Nephron progenitor cell (in vitro differentiated cells): ENCODE measurements around the gene RITA1.

Experiments used
- DNase-seq: peaks from one replicate; pipeline ENCODE4 v3.0.0; 2021
- H3K27ac Mint-ChIP-seq: 2 replicates; pipeline ENCODE4 v1.8.0; 2021; ENCODE audit warnings: mild to moderate bottlenecking, moderate library complexity, mixed read lengths
- H3K27me3 Mint-ChIP-seq: 2 replicates; pipeline ENCODE4 v1.8.0; 2021; ENCODE audit warnings: mild to moderate bottlenecking, low read depth, mixed read lengths; ENCODE audit not compliant: poor library complexity
- H3K36me3 Mint-ChIP-seq: 2 replicates; pipeline ENCODE4 v1.8.0; 2021; ENCODE audit warnings: low read depth, mixed read lengths
- H3K4me1 Mint-ChIP-seq: 2 replicates; pipeline ENCODE4 v1.8.0; 2021; ENCODE audit warnings: mixed read lengths
- H3K4me3 Mint-ChIP-seq: 2 replicates; pipeline ENCODE4 v1.8.0; 2021; ENCODE audit warnings: mild to moderate bottlenecking, moderate library complexity, mixed read lengths
- H3K9me3 Mint-ChIP-seq: 2 replicates; pipeline ENCODE4 v1.8.0; 2021; ENCODE audit warnings: mild to moderate bottlenecking, moderate library complexity, mixed read lengths
- TF ChIP-seq, protein P1 (sequence below): fragments of 200-600 bp; sonication (generic); IDR thresholded peaks from 2 replicates; pipeline ENCODE4 v1.5.0; 2021; ENCODE audit warnings: antibody characterized with exemption

RITA1 gene

DNA sequence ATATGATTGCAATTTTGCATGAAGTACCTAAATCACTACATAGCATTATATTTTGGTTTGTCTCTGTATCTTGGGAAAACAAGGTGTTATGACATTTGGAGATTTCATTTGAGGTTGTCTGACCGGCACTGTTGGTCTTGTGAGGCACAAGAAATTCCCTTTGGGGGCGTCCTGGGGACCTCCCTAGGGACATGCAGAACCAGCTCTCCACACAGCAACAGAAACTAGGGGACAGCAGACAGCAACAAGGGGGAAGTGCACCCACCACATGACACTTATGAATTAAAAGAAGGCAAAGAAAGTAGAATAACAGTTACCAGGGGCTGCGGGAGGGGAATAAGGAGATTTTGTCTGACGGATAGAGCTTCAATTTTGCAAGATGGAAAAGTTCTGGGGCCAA is 14.6 kb upstream of the RITA1 start:
- Mint-ChIP-seq H3K27ac (no peak overlapping the region), H3K4me3 (no peak overlapping the region)
- TF ChIP-seq, protein P1, sequence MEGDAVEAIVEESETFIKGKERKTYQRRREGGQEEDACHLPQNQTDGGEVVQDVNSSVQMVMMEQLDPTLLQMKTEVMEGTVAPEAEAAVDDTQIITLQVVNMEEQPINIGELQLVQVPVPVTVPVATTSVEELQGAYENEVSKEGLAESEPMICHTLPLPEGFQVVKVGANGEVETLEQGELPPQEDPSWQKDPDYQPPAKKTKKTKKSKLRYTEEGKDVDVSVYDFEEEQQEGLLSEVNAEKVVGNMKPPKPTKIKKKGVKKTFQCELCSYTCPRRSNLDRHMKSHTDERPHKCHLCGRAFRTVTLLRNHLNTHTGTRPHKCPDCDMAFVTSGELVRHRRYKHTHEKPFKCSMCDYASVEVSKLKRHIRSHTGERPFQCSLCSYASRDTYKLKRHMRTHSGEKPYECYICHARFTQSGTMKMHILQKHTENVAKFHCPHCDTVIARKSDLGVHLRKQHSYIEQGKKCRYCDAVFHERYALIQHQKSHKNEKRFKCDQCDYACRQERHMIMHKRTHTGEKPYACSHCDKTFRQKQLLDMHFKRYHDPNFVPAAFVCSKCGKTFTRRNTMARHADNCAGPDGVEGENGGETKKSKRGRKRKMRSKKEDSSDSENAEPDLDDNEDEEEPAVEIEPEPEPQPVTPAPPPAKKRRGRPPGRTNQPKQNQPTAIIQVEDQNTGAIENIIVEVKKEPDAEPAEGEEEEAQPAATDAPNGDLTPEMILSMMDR, result no peak

DNA sequence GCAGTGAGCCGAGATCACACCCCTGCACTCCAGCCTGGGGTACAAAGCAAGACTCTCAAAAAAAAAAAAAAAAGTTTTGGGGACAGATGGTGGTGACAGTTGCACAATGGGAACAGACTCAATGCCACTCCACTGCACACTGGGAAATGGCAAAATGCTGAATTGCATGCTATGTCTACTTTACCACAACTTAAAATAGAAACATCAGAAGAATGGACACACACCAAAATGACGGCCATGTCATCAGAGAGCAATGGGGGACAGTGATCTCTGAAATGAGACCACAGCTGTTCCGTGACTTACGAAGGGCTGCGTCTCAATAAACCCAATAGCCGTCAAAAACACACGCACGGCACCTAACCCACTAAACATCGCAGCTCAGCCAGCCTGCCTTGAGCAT is 14.0 kb upstream of the RITA1 start:
- Mint-ChIP-seq H3K9me3 (no peaks in the 10 kb centered on the region), H3K36me3 (peaks cover 62% of the 10 kb centered on the region), H3K4me1 (peaks cover 22% of the 10 kb centered on the region), H3K4me3 (no peak overlapping the region), H3K27me3 (no peaks in the 10 kb centered on the region), H3K27ac (no peak overlapping the region)
- TF ChIP-seq, protein P1, result no peak
- DNase-seq, result no peak

More for the DNA sequence above, 14.6 kb upstream of the RITA1 start:
- H3K4me1 Mint-ChIP-seq, result peaks cover 22% of the 10 kb centered on the region
- no peaks in the 10 kb centered on the region for H3K9me3 Mint-ChIP-seq
- no peak for DNase-seq
- no peaks in the 10 kb centered on the region for H3K27me3 Mint-ChIP-seq
- H3K36me3 Mint-ChIP-seq, result peaks cover 56% of the 10 kb centered on the region

DNA sequence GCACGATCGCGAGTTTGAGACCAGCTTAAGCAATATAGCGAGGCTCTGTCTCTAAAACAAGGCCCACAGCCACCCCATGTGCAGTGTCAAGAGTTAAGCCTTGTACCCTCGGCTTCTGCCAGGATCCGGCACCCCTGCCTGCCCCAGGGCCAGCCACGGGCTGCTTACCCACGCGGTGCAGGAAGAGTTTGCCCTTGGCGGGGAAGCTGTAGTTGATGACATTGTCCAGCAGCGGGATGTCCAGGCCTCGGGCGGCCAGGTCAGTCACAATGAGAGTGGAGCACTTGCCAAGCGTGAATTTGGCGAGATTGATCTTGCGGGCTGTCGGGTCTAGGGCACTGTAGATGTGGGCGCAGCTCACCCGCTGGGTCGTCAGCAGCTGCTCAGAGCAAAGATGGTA is 13.3 kb upstream of the RITA1 start:
- no peak overlapping the region for H3K4me3 Mint-ChIP-seq
- peaks cover 6% of the 10 kb centered on the region for H3K9me3 Mint-ChIP-seq
- no peaks in the 10 kb centered on the region for H3K27me3 Mint-ChIP-seq
- H3K36me3 Mint-ChIP-seq, result peaks cover 68% of the 10 kb centered on the region
- peaks cover 22% of the 10 kb centered on the region for H3K4me1 Mint-ChIP-seq
- TF ChIP-seq, protein P1, result no peak
- no peak for DNase-seq
- H3K27ac Mint-ChIP-seq, result no peak overlapping the region

DNA sequence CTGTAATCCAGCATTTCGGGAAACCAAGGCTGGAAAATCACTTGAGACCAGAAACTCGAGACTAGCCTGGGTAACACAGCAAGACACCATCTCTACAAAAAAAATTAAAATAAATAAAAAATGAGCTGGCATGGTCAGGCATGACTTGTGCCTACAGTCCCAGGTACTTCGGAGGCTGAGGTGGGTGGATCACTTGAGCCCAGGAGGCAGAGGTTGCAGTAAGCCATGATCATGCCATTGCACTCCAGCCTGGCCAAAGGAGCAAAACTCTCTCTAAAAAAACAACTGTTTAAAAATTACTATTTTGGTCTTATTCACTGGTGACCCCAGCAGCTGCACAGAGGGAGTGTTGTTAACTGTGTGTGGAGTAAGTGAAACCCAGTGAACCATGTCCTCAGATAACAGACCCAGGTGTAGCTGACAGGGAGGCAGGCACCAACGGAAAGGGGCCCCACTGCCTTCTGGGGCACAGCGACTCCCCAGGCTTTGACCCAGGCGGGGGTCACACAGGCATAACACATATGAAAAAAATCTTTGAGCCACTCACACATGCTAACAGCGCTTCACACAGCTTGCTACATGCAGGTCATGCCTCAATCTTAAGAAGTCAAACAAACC is 12.3 kb upstream of the RITA1 start:
- no peak for DNase-seq
- H3K36me3 Mint-ChIP-seq, result peaks cover 78% of the 10 kb centered on the region
- H3K4me3 Mint-ChIP-seq, result no peak overlapping the region
- TF ChIP-seq, protein P1, result no peak
- H3K4me1 Mint-ChIP-seq, result peaks cover 22% of the 10 kb centered on the region
- H3K27ac Mint-ChIP-seq, result no peak overlapping the region
- no peaks in the 10 kb centered on the region for H3K27me3 Mint-ChIP-seq
- peaks cover 11% of the 10 kb centered on the region for H3K9me3 Mint-ChIP-seq

DNA sequence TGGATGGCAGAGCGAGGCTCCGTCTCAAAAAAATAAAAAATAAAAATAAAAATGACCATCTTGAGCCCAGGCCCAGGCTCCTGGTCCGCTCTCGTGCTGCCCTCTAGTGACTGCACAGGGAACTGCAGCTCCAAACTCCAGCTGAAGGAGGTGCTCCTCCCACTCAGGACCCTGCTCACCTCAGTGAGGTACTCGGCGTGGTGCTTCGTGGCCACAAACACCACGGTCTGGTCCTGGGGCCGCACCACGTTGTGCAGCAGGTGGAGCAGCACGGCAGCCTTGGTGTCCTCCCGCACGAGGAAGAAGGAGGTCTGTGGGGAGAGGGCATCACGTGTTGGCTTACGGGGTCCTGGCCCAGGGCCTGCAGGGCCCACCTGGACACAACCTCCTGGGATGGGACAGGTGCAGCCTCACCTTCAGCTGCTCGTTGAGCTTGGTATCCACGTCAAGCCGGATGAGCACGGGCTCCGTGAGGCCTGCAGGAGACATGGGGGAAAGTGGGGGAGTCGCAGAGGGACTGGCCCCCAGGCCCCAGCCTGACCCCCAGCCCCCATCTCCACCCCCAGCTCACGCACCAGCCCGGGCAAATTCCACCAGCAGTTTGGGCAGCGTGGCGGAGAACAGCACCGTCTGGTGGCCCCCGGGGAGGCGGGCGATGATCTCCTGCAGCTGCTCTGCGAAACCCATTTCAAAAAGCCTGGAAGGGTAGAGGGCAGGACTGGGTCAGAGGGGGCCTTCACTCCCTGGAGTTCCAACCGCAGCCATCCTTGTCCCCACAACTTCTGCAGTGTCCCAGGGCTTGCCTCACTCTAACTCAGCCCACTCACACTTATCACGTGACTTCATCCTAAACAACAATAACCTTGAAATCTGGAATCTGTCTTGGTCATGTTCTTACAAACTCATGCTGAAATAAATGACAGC is 10.8 kb upstream of the RITA1 start:
- H3K4me3 Mint-ChIP-seq, result no peak overlapping the region
- peaks cover 88% of the 10 kb centered on the region for H3K36me3 Mint-ChIP-seq
- H3K27ac Mint-ChIP-seq, result peak overlapping the region; percentile 90
- peaks cover 11% of the 10 kb centered on the region for H3K9me3 Mint-ChIP-seq
- H3K4me1 Mint-ChIP-seq, result peaks cover 22% of the 10 kb centered on the region
- TF ChIP-seq, protein P1, result peak; percentile 99
- H3K27me3 Mint-ChIP-seq, result no peaks in the 10 kb centered on the region
- peak; percentile 90 for DNase-seq
